ENCODE measurements around the gene CRY1. TPM values are rescaled to one million over a fixed set of nuclear protein-coding genes. Genes with fewer than 3 reads are reported as not detected.

The CRY1 gene
- total RNA-seq, 4 donors from 2014 or later: 11.1 to 22.7 (median 11.7) TPM

- in situ Hi-C loops (cut with MboI; ENCODE audit: low sequenced_read_pairs in 4 of 4): no loop called here
- H3K9me3 ChIP-seq: no peaks in the 10 kb centered on the region
- TF ChIP-seq CTCF (IDR thresholded peaks at IDR 0.05 in 4 of 5, conservative IDR thresholded peaks at IDR 0.05 in 1 of 5) (no peak), POLR2A (IDR thresholded peaks at IDR 0.05) (no peak)
- H3K27ac ChIP-seq: no peak overlapping the region
- DNase-seq (no peak), ATAC-seq (no peak)
- H3K4me3 ChIP-seq: no peak overlapping the region
- H3K36me3 ChIP-seq: no peaks in the 10 kb centered on the region
- no peaks in the 10 kb centered on the region for H3K4me1 ChIP-seq
- intact Hi-C loops (cut with DNase I; ENCODE audit: low total_unique reads): no loop called here
- no peaks in the 10 kb centered on the region for H3K27me3 ChIP-seq
These were observed 150.6 kb downstream of the CRY1 start for GRCh38 chr12:106942775-106943174.

- in situ Hi-C loops (cut with MboI; ENCODE audit: low sequenced_read_pairs in 4 of 4): no loop called here
- Histone ChIP-seq H3K27ac (no peak overlapping the region), H3K4me3 (no peak overlapping the region), H3K36me3 (no peaks in the 10 kb centered on the region), H3K4me1 (no peaks in the 10 kb centered on the region), H3K9me3 (no peaks in the 10 kb centered on the region), H3K27me3 (no peaks in the 10 kb centered on the region)
- intact Hi-C loops (cut with DNase I; ENCODE audit: low total_unique reads): no loop called here
- ATAC-seq (no peak), DNase-seq (no peak)
- TF ChIP-seq POLR2A (IDR thresholded peaks at IDR 0.05): no peak
- TF ChIP-seq CTCF (IDR thresholded peaks at IDR 0.05 in 4 of 5, conservative IDR thresholded peaks at IDR 0.05 in 1 of 5): no peak
These were observed 151.7 kb downstream of the CRY1 start for GRCh38 chr12:106941481-106942156.

Other genes starting within 250 kb of the CRY1 start
- gene TMEM263, start 137.6 kb downstream of the CRY1 start, total RNA-seq: 10 to 100 TPM in 3 of 4 donors, 1 to 10 TPM in 1; 8.9 to 26.7 (median 15.9) TPM
- gene MTERF2, start 106.4 kb downstream of the CRY1 start, total RNA-seq: 10 to 100 TPM in 3 of 4 donors, 1 to 10 TPM in 1; 5.0 to 24.6 (median 13.7) TPM

Data from gastrocnemius medialis (tissue), 4 donors.